Right hindlimb (tissue), 1 donor: ENCODE data around the gene RAB17.

Experiments
- DNase-seq: peaks from one replicate; pipeline ENCODE4 v3.0.0-alpha.2; 2018

The RAB17 gene, protein sequence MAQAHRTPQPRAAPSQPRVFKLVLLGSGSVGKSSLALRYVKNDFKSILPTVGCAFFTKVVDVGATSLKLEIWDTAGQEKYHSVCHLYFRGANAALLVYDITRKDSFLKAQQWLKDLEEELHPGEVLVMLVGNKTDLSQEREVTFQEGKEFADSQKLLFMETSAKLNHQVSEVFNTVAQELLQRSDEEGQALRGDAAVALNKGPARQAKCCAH

DNA sequence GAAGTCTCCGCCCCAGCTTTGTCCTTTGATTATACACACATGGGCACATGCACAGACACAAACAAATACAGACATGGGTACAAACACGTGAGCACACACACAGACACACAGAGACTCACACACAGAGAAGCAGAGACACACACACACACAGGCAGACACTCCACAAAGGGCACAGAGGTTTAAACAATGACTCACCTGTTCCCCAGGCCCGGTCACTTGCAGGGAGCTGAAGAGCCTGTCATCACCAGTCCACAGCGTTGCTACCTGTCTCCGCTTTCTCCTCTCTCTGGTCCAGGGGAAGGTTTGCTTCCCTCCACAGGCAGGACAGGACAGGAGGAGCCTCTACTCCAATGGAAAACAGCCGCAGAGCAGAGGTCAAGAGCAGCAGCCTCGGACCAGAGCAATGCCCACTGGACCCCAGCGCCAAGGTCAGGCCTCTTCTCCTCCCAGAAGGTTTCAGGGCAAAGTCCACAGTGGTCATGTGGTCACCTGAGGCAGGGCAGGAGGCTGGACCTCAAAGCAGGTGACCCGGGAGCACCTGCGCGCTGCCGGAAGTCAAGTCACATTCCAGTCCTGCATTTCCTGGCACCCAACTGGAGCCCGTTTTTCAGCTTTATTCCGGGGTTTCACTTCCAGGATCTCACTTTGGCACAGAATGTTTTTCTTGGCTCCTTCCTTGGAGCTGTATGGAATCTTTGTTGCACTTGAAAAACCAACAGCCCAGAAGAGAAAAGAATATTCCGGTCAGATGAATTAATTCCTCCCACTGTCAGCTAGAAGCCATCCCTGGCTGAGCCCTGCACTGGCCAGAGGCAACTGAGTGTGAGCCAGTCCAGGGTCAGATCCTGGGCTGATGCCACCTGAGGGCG is at the start of gene RAB17:
Gene RAB17 (minus strand): TSS at position 463 of the 869 bp plus-strand sequence. CDS start 4,580 bp downstream, outside the sequence.
- no peak for DNase-seq

GRCh38 chr2:237639836-237640220 is 49.3 kb upstream of the RAB17 start:
- DNase-seq, result no peak

DNA sequence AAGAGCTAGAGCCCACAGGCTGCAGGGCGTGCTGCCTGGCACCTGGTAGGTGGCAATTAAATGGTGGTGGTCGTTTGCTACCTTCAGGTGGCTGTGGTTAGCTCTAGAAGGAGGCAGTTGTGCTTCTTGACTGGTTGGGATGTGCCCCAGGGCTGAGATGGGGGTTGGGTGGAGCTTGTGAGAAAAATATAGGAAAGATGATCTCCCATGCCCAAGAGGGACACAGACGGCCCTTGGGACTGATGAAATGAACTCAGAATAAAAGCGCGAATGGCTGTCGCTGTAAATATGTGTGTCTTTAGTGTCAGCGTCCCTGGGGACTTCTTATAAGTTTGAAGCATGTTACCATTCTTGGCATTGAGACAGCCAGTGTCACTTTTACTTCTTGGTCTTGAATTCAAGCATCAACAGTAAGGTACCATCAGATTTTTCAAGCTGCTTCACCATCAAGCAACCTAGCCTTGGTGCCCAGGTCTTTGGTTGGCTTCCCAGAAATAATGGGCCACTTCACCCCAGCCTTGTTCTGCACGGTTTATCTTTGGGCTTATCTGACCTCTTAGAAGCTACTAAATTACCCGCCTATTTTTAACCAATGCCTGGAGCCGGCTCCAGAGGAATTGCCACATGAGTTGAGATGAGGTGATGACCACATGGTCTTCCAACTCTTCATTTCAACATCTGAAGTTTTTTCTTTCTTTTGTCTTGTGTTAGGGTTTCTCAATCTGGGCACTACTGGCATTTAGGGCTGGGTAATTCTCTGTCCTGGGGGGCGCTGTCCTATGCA is 48.7 kb upstream of the RAB17 start:
- DNase-seq, result no peak

DNA sequence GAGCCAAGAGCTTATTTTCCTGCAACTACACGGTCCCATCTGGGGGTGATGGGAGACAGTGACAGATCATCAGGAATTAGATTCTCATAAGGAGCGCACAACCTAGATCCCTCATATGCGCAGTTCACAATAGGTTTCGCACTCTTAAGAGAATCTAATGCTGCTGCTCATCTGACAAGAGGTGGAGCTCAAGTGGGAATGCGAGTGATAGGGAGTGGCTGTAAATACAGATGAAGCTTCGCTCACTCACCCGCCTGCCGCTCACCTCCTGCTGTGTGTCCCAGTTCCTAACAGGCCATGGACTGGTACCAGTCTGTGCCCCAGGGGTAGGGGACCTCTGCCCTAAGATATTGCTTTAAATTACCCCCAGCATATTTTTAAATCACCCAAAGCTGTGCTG is 47.6 kb upstream of the RAB17 start:
- DNase-seq, result no peak

DNA sequence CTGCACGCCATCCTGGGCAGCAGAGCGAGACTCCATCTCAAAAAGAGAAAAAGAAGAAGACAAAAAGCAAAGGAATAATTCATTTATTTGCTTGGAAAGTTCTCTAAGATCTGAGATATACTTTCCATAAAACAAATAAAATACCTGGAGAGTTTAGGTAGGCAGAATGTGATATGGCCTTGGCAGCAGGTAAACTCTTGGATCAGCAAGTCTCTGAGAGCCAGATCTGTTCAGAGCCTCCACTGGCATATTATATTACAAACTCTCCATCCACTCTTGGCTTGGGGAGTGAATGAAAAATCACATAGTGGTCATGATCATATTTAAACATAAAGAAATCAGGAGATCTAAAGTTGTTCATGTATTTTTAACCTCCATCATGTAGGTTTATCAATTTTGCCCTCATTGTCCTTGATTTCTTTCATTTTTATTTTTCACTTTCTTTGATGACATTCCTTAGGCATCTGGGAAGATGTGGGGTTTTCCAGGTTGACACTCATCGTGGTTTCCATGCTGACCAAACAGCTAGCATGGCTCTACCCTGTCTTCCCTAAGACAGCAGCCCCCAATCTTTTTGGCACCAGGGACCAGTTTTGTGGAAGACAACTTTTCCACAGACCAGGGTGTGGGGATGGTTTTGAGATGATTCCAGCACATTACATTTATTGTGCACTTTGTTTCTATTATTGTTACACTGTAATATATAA is 47.0 kb upstream of the RAB17 start:
- no peak for DNase-seq

DNA sequence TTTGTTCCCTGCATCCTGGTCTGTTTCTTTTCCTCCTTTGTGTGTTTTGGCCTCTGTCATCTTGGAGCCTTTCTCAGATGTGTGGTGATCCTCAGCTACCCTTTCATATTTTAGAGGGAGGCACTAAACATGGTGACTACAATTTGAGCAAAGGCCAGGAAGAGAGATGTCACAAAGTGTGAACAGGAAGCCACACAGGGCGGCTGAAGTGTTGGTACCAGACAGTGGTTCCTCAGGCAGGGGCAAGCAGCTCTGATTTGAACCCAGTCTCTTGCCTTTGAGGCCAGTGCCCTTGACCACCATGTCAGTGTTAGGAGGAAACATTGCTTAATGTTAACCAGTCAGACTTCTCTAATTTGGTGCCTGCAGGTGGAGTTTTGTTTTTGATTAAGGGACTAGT is 46.0 kb upstream of the RAB17 start:
- no peak for DNase-seq

DNA sequence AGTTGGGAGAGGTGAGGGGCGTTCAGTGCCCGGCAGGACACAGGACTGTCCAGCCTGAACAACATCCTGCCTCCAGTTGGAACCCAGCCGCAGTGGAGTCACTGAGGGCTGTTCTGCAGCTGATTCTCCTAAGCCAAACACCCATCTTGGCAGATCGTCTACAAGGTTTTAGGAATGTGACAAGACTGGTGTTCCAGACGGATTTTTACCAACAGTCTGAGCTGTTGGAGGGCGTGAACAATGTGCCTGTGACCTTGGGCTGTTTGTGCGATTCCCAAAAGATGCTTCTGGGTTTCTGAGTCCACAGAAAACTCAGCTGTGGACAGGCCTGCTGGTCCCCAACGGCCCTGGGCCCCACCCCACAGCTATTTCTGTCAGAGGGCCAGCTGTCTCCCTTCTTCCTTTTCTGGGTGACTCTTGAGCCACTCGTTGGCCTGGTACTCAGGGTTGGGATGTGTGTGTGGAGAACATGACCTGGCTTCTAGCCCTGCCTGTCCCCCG is 42.6 kb upstream of the RAB17 start:
- DNase-seq, result no peak

- no peak for DNase-seq
Observed at GRCh38 chr2:237631801-237632585, 41.5 kb upstream of the RAB17 start.

GRCh38 chr2:237631007-237631785 is 40.7 kb upstream of the RAB17 start:
- DNase-seq, result no peak

GRCh38 chr2:237630216-237631000 is 39.9 kb upstream of the RAB17 start:
- DNase-seq, result no peak

GRCh38 chr2:237629739-237630138 is 39.2 kb upstream of the RAB17 start:
- no peak for DNase-seq

DNA sequence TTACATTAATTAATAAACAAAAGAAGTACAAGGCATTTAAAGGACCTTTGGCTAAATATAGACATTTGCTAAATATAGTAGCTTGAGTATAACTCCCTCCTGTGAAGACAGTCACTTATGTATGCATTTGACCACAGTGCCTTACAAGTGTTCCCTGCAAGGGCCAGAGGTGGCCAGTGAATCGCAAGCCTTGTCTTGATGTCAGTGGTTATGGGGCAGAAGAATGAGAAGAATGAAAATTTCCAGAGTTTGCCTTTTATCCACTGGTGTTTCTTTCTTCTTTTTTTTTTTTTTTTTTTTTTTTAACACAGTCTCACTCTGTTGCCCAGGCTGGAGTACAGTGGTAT is 38.6 kb upstream of the RAB17 start:
- DNase-seq, result no peak

DNA sequence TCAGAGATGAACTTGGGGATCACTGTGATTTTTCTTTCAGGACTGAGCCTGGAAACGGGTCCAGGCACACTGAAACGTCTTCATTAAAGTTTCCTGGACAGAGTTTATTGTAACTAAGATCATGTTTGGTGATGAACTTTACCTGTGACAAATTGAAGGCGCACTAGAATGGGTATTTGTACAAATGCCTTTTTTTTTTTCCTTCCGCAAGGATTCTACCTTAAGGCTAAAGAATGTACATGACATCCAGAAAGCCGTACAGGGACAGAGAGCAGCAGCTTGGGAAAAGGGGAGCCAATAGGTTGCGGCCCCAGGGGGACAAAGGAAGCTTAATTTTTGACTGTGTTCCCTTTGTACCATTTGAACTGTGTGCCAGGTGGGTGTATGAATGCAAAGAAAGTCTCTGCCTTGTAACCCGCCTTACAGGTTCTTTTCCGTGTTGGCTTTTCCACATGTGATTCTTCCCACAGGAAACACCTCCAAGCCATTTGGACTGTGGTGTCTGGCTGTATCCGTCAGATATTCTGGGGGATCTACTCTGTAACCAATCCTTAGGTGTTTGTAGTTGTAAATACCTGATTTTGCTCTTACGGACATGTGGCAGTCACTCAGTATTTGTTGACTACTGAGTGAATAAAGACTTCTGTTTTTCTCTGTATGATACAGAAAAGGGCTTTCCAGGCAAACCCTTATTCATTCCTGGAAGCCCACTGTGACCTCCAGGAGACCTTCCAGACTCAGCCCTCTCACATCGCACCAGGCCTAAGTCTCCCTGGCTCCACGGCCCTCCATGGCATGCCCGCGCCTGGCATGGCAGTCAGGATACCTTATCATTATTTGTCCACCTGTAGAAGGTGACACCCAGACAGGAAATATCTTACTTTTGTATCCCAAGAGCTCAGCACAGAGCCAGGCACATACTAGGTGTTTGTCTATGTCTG is 38.0 kb upstream of the RAB17 start:
- DNase-seq, result no peak

- DNase-seq, result peak; percentile 59
Observed at GRCh38 chr2:237627441-237628246, 37.1 kb upstream of the RAB17 start, which contains the start of gene LRRFIP1. TSS of gene LRRFIP1 (plus strand) at chr2:237627587. CDS start at chr2:237627645, 58 bp downstream.

DNA sequence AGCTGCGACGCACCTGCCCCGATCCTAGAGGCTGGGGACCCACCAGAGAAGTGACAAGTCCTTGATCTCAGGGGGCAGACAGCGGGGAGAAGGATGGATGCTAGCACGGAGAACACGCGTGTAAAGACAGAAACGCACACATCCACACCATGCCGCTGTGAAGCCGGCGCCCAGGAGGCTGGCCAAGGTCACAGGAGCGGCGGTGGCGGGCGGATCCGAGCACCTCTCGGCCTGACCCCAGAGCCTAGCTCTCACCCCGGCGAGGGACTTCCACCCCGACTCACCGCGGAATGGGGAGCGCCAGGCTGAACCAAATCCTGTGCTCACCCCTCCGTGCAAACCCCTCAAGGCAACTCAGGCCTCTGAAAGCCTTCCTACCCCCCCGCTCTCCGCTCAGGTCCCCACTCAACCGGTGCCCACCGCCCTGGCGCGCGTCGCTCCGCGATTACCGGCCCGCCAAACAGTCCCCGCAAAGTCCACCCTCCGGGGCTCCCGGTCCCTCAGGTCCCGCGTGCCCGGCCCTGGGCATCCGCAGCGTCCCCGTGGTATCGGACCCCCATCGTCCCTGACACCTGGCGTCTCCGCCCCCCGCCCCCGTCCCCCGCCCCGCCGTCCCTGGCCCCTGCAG is 36.4 kb upstream of the RAB17 start:
- peak; percentile 47 for DNase-seq

- no peak for DNase-seq
Observed at GRCh38 chr2:237625777-237626176, 35.2 kb upstream of the RAB17 start.

DNA sequence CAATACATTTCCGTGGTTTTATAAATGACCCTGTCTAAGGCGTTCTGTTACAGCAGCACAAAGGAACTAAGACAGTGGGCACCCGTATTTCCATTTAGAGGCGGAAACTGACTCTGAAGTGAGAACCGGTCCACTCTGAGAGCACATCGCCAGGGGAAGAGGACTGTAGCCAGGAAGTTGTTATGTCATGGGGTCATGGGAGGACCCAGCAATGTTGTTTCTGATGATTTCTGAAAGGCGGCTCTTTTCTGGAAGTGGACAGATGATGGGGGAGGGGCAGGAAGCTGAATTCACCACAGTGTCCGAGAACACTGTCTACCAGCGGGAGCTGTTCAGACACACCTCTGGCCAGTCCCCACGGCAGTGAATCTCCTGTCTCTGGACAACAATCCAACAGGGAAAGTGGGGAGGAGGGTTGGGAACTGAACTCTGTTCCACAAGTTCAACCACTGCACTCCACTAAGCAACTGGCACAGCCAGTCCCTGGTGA is 34.7 kb upstream of the RAB17 start:
- no peak for DNase-seq
